Measurements from ENCODE around the gene SIX5.
"Not testable (repeated sequence)": the region's sequence is repeated elsewhere in the genome, so short reads cannot be mapped to it uniquely, and the experiment has no call there.

SIX5 gene

GRCh38 chr19:45754323-45754722 lies 14.7 kb downstream of the SIX5 start:
- DNase-seq (ENCODE audit: low read depth, low spot score), result no peak

GRCh38 chr19:45753548-45753947 lies 15.5 kb downstream of the SIX5 start:
- DNase-seq (ENCODE audit: low read depth, low spot score), result no peak

- no peak for DNase-seq (ENCODE audit: low read depth, low spot score)
Measured at GRCh38 chr19:45752639-45753038, 16.4 kb downstream of the SIX5 start.

- not testable (repeated sequence) for DNase-seq (ENCODE audit: low read depth, low spot score)
Measured at GRCh38 chr19:45751483-45751882, 17.6 kb downstream of the SIX5 start.

- DNase-seq (ENCODE audit: low read depth, low spot score), result no peak
Measured at GRCh38 chr19:45747513-45747912, 21.5 kb downstream of the SIX5 start.

GRCh38 chr19:45746866-45747265 lies 22.2 kb downstream of the SIX5 start:
- DNase-seq (ENCODE audit: low read depth, low spot score), result no peak

- DNase-seq (ENCODE audit: low read depth, low spot score), result no peak
Measured at GRCh38 chr19:45745606-45746005, 23.4 kb downstream of the SIX5 start.

GRCh38 chr19:45742969-45743368 lies 26.1 kb downstream of the SIX5 start:
- DNase-seq (ENCODE audit: low read depth, low spot score), result no peak

GRCh38 chr19:45739498-45740439 lies 29.3 kb downstream of the SIX5 start:
- no peak for DNase-seq (ENCODE audit: low read depth, low spot score)

- DNase-seq (ENCODE audit: low read depth, low spot score), result no peak
Measured at GRCh38 chr19:45733160-45733810, 35.8 kb downstream of the SIX5 start, which contains the start of gene MEIOSIN. TSS of gene MEIOSIN (plus strand) at chr19:45733439. CDS start at chr19:45735377, 1,938 bp downstream.

- DNase-seq (ENCODE audit: low read depth, low spot score), result peak; percentile 98
Measured at GRCh38 chr19:45730368-45731288, 38.4 kb downstream of the SIX5 start, which contains the start of gene FBXO46. TSS of gene FBXO46 (minus strand) at chr19:45730896. CDS start at chr19:45713495, 17,401 bp downstream.

GRCh38 chr19:45729800-45730290 lies 39.2 kb downstream of the SIX5 start:
- no peak for DNase-seq (ENCODE audit: low read depth, low spot score)

- not testable (repeated sequence) for DNase-seq (ENCODE audit: low read depth, low spot score)
Measured at GRCh38 chr19:45728683-45729082, 40.4 kb downstream of the SIX5 start.

- not testable (repeated sequence) for DNase-seq (ENCODE audit: low read depth, low spot score)
Measured at GRCh38 chr19:45720065-45720464, 49.0 kb downstream of the SIX5 start.

- DNase-seq (ENCODE audit: low read depth, low spot score), result no peak
Measured at GRCh38 chr19:45717983-45718650, 50.9 kb downstream of the SIX5 start.

GRCh38 chr19:45717131-45717982 lies 51.7 kb downstream of the SIX5 start:
- peak; percentile 100 for DNase-seq (ENCODE audit: low read depth, low spot score)

GRCh38 chr19:45716359-45717130 lies 52.5 kb downstream of the SIX5 start:
- DNase-seq (ENCODE audit: low read depth, low spot score), result no peak

GRCh38 chr19:45715139-45715538 lies 53.9 kb downstream of the SIX5 start:
- DNase-seq (ENCODE audit: low read depth, low spot score), result no peak
